UCSD-AML1 (cell line): ENCODE measurements around the gene ST6GALNAC3.

Experiments used
- DNase-seq: peaks from one replicate; lab custom pipeline; 2025; ENCODE audit not compliant: unreplicated experiment; lab: John Stamatoyannopoulos, UW

The ST6GALNAC3 gene

GRCh38 chr1:76568573-76569238, 494.2 kb downstream of the ST6GALNAC3 start:
- no peak for DNase-seq

- DNase-seq = no peak
These were observed 496.7 kb downstream of the ST6GALNAC3 start for GRCh38 chr1:76571248-76571647.

GRCh38 chr1:76572229-76572628, 497.7 kb downstream of the ST6GALNAC3 start:
- no peak for DNase-seq

- no peak for DNase-seq
These were observed 502.5 kb downstream of the ST6GALNAC3 start for GRCh38 chr1:76576876-76577524.

- DNase-seq = no peak
These were observed 503.1 kb downstream of the ST6GALNAC3 start for GRCh38 chr1:76577525-76578185.

- no peak for DNase-seq
These were observed 505.7 kb downstream of the ST6GALNAC3 start for GRCh38 chr1:76580206-76580605.

- DNase-seq = no peak
These were observed 507.2 kb downstream of the ST6GALNAC3 start for GRCh38 chr1:76581712-76582111.

- DNase-seq = no peak
These were observed 508.8 kb downstream of the ST6GALNAC3 start for GRCh38 chr1:76583235-76583868.

GRCh38 chr1:76583875-76584477, 509.4 kb downstream of the ST6GALNAC3 start:
- no peak for DNase-seq

GRCh38 chr1:76585980-76586674, 511.6 kb downstream of the ST6GALNAC3 start:
- no peak for DNase-seq

- no peak for DNase-seq
These were observed 512.7 kb downstream of the ST6GALNAC3 start for GRCh38 chr1:76587212-76587611.

GRCh38 chr1:76591461-76591860, 516.9 kb downstream of the ST6GALNAC3 start:
- no peak for DNase-seq

GRCh38 chr1:76591963-76592362, 517.4 kb downstream of the ST6GALNAC3 start:
- no peak for DNase-seq

- DNase-seq = no peak
These were observed 518.6 kb downstream of the ST6GALNAC3 start for GRCh38 chr1:76593141-76593540.

GRCh38 chr1:76593618-76594017, 519.1 kb downstream of the ST6GALNAC3 start:
- no peak for DNase-seq

GRCh38 chr1:76595024-76595423, 520.5 kb downstream of the ST6GALNAC3 start:
- DNase-seq = no peak

GRCh38 chr1:76601465-76601864, 526.9 kb downstream of the ST6GALNAC3 start:
- no peak for DNase-seq

GRCh38 chr1:76607717-76608116, 533.2 kb downstream of the ST6GALNAC3 start:
- no peak for DNase-seq

GRCh38 chr1:76611770-76612445, 537.4 kb downstream of the ST6GALNAC3 start:
- no peak for DNase-seq

GRCh38 chr1:76613886-76614285, 539.3 kb downstream of the ST6GALNAC3 start:
- no peak for DNase-seq
